ENCODE results near the gene EPHB2. TPM values are rescaled to one million over a fixed set of nuclear protein-coding genes. Genes with fewer than 3 reads are reported as not detected.

Gene EPHB2
- total and polyA plus RNA-seq, 2 donors (not counting 1 experiment from before 2014, with no cell fraction given): 0.07 to 0.39 TPM

DNA sequence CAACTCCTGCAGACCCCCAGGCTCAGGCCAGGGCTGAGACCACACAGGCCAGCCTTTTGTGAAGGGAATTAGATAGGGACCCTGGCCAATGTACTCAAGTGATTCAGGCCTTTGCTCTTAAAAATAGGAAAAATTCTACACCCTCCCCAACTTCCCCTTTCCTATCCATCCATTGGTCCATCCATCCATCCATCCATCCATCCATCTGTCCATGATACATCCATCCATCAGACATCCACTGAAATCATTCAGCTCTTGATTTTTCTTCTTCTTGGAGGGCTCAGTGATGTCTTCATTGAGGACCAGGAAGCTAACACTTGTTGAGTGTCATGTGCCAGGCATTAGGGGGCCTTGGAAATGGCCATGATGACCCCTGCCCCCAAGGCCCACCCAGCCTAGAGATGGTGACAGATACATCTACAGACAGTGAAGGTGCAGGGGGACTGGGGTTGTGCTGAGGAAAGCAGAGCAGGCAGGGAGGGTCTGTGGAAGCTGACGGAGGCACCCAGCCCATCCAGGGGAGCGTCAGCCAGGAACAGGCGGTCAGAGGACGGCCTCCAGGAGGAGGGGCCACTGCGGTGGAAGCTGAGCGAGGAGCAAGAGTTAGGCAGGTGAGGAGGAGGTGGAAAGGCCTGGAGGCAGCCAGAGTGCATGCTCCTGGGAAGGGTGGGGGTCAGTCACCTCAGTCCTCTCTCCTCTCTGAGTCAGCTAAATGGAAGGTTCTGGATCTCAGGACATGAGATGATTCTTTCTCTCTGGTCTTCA is 81.9 kb downstream of the EPHB2 start:
- Histone ChIP-seq H4K20me1 (ENCODE audit: control insufficient read depth, insufficient read depth, low read length, poor library complexity, severe bottlenecking) (no peaks in the 10 kb centered on the region), H2AFZ (ENCODE audit: insufficient read depth, low read depth, low read length, poor library complexity, severe bottlenecking) (no peak overlapping the region), H3K27me3 (replicated peaks in 1 of 4; ENCODE audit: control extremely low read depth in 1 of 4, control insufficient read depth in 3 of 4, insufficient read depth in 4 of 4, low read length in 3 of 4) (no peaks in the 10 kb centered on the region), H3K4me2 (replicated peaks; ENCODE audit: low read depth, low read length, poor library complexity, severe bottlenecking) (no peak overlapping the region), H3K79me2 (ENCODE audit: control insufficient read depth, insufficient read depth, low read length) (no peaks in the 10 kb centered on the region), H3K4me3 (ENCODE audit: control extremely low read depth in 1 of 5, extremely low read depth in 1 of 5, insufficient read depth in 1 of 5, low read depth in 2 of 5, low read length in 4 of 5) (no peak overlapping the region), H3K36me3 (replicated peaks in 1 of 2; ENCODE audit: control extremely low read depth in 1 of 2, control insufficient read depth in 1 of 2, extremely low read depth in 1 of 2, insufficient read depth in 2 of 2, low read length in 1 of 2) (no peaks in the 10 kb centered on the region), H3K4me1 (ENCODE audit: control insufficient read depth in 2 of 2, insufficient read depth in 2 of 2, low read length in 2 of 2) (no peaks in the 10 kb centered on the region), H3K27ac (ENCODE audit: low read length in 2 of 2) (no peak overlapping the region), H3K9ac (ENCODE audit: low read length) (no peak overlapping the region), H3K9me3 (ENCODE audit: control extremely low read depth in 1 of 3, control insufficient read depth in 2 of 3, insufficient read depth in 1 of 3, low read length in 2 of 3) (no peaks in the 10 kb centered on the region)
- Mint-ChIP-seq H3K4me3 (no peak overlapping the region), H3K27ac (no peak overlapping the region), H3K9me3 (ENCODE audit: insufficient read depth) (no peaks in the 10 kb centered on the region), H3K27me3 (peaks cover 4% of the 10 kb centered on the region), H3K4me1 (no peaks in the 10 kb centered on the region)
- 87% methylated on average over 6 of the region's 6 CpGs for WGBS (ENCODE audit: insufficient coverage)
- TF ChIP-seq EZH2 (IDR thresholded peaks at IDR 0.05; ENCODE audit: borderline replicate concordance, insufficient read depth, low read depth, low read length, poor library complexity, severe bottlenecking): no peak
- TF ChIP-seq CTCF (IDR thresholded peaks at IDR 0.05): no peak
- ATAC-seq (ENCODE audit: low read depth) (no peak), DNase-seq (no peak)
- CTCF ChIA-PET: no interaction called here
- POLR2A ChIA-PET: no interaction called here
- intact Hi-C loops (cut with micrococcal nuclease): no loop called here

DNA sequence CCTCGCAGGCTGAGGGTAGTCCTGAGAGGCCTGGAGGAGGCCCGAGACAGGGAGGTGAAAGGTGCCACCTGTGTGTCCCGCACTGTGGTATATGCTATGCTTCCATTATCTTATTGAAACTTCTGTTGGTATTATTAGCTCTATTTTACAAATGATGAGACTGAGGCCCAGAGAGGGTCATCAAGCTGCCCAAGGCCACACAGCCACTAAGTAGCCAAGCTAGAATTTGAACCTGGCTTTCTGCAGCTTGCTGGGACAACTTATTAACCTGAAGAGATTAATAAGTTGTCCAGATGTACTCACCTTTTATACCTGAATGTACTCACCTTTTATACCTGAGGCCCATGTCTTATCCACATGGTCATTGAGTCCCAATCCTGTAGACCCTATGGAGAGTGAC is 83.0 kb downstream of the EPHB2 start:
- ATAC-seq (ENCODE audit: low read depth) (no peak), DNase-seq (no peak)
- Mint-ChIP-seq H3K27me3 (peaks cover 4% of the 10 kb centered on the region), H3K27ac (no peak overlapping the region), H3K4me3 (no peak overlapping the region), H3K4me1 (no peaks in the 10 kb centered on the region), H3K9me3 (ENCODE audit: insufficient read depth) (no peaks in the 10 kb centered on the region)
- H3K4me1 ChIP-seq (ENCODE audit: control insufficient read depth in 2 of 2, insufficient read depth in 2 of 2, low read length in 2 of 2): no peaks in the 10 kb centered on the region
- no peak overlapping the region for H3K4me2 ChIP-seq (replicated peaks; ENCODE audit: low read depth, low read length, poor library complexity, severe bottlenecking)
- H3K9ac ChIP-seq (ENCODE audit: low read length): no peak overlapping the region
- H3K4me3 ChIP-seq (ENCODE audit: control extremely low read depth in 1 of 5, extremely low read depth in 1 of 5, insufficient read depth in 1 of 5, low read depth in 2 of 5, low read length in 4 of 5): no peak overlapping the region
- no peak overlapping the region for H3K27ac ChIP-seq (ENCODE audit: low read length in 2 of 2)
- WGBS (ENCODE audit: insufficient coverage): 100% methylated on average over 1 of the region's 3 CpGs
- H3K36me3 ChIP-seq (replicated peaks in 1 of 2; ENCODE audit: control extremely low read depth in 1 of 2, control insufficient read depth in 1 of 2, extremely low read depth in 1 of 2, insufficient read depth in 2 of 2, low read length in 1 of 2): no peaks in the 10 kb centered on the region
- no peak for TF ChIP-seq EZH2 (IDR thresholded peaks at IDR 0.05; ENCODE audit: borderline replicate concordance, insufficient read depth, low read depth, low read length, poor library complexity, severe bottlenecking)
- TF ChIP-seq CTCF (IDR thresholded peaks at IDR 0.05): no peak
- no peaks in the 10 kb centered on the region for H3K79me2 ChIP-seq (ENCODE audit: control insufficient read depth, insufficient read depth, low read length)
- ChIA-PET CTCF (no interaction called here), POLR2A (no interaction called here)
- no peaks in the 10 kb centered on the region for H3K9me3 ChIP-seq (ENCODE audit: control extremely low read depth in 1 of 3, control insufficient read depth in 2 of 3, insufficient read depth in 1 of 3, low read length in 2 of 3)
- H2AFZ ChIP-seq (ENCODE audit: insufficient read depth, low read depth, low read length, poor library complexity, severe bottlenecking): no peak overlapping the region
- H3K27me3 ChIP-seq (replicated peaks in 1 of 4; ENCODE audit: control extremely low read depth in 1 of 4, control insufficient read depth in 3 of 4, insufficient read depth in 4 of 4, low read length in 3 of 4): no peaks in the 10 kb centered on the region
- no peaks in the 10 kb centered on the region for H4K20me1 ChIP-seq (ENCODE audit: control insufficient read depth, insufficient read depth, low read length, poor library complexity, severe bottlenecking)
- intact Hi-C loops (cut with micrococcal nuclease): no loop called here

Data from B cell (primary cell).